Measurements from ENCODE around the gene KLC3.

The KLC3 gene

DNA sequence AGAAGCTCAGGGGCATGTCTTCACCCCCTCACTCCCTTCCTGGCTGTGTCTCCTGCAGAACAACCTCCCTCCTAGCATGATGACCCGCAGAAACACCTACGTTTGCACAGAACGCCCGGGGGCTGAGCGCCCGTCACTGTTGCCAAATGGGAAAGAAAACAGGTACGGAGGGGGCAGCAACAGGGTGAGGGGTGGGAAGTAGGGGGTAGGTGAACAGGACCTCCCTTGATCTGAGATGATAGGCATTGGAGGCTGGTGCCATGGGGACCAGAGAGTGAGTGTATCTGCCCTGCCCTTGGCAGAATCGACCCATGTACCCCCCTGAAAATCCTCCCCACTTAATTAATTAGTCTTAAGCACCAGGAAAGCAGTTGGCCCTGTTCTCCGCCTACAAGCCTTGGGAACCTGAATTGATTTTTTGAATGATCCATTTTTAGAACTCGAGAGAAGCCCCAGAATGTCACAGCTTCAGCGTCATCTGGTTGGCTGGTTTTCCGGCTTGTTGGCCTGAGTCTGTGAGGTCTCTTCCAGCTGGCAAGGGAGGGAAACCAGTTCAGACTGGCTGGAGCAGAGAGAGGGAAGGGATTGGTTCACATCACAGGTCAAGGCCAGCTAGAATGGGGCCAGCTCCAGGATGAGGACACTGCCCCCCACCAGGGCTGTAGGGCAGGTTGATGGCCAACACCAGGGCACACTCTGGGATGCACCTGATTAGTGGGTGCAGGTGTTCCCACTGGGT lies 46.1 kb upstream of the KLC3 start:
- H4K20me1 ChIP-seq (ENCODE audit: insufficient read depth, low read length): peaks cover 3% of the 10 kb centered on the region; the same call in 1 of the 2 replicates
- peaks cover 47% of the 10 kb centered on the region for H3K36me3 ChIP-seq (ENCODE audit: insufficient read depth, low read length)
- H3K27me3 ChIP-seq (ENCODE audit: insufficient read depth, low read length, poor library complexity): no peaks in the 10 kb centered on the region
- DNase-seq: no peak
- no peak for ATAC-seq (ENCODE audit: insufficient read depth, low read depth)
- H2AFZ ChIP-seq (ENCODE audit: low read depth, low read length): no peak overlapping the region
- no peaks in the 10 kb centered on the region for H3K79me2 ChIP-seq (ENCODE audit: insufficient read depth, low read length)
- H3K4me3 ChIP-seq (ENCODE audit: low read depth in 1 of 2, low read length in 2 of 2): no peak overlapping the region
- H3K9ac ChIP-seq (ENCODE audit: low read depth, low read length): no peak overlapping the region
- TF ChIP-seq, protein P1, sequence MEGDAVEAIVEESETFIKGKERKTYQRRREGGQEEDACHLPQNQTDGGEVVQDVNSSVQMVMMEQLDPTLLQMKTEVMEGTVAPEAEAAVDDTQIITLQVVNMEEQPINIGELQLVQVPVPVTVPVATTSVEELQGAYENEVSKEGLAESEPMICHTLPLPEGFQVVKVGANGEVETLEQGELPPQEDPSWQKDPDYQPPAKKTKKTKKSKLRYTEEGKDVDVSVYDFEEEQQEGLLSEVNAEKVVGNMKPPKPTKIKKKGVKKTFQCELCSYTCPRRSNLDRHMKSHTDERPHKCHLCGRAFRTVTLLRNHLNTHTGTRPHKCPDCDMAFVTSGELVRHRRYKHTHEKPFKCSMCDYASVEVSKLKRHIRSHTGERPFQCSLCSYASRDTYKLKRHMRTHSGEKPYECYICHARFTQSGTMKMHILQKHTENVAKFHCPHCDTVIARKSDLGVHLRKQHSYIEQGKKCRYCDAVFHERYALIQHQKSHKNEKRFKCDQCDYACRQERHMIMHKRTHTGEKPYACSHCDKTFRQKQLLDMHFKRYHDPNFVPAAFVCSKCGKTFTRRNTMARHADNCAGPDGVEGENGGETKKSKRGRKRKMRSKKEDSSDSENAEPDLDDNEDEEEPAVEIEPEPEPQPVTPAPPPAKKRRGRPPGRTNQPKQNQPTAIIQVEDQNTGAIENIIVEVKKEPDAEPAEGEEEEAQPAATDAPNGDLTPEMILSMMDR (IDR thresholded peaks at IDR 0.05; ENCODE audit: borderline replicate concordance, extremely low read depth, low read length, poor library complexity, severe bottlenecking): no peak
- TF ChIP-seq EZH2 (IDR thresholded peaks at IDR 0.05; ENCODE audit: borderline replicate concordance, low read depth, low read length, severe bottlenecking): no peak
- no peak overlapping the region for H3K4me2 ChIP-seq (ENCODE audit: insufficient read depth, low read length)
- H3K9me3 ChIP-seq (ENCODE audit: insufficient read depth, low read length, severe bottlenecking): peaks cover 2% of the 10 kb centered on the region
- H3K27ac ChIP-seq (ENCODE audit: low read length): no peak overlapping the region
- H3K4me1 ChIP-seq (ENCODE audit: insufficient read depth, low read length): no peaks in the 10 kb centered on the region

DNA sequence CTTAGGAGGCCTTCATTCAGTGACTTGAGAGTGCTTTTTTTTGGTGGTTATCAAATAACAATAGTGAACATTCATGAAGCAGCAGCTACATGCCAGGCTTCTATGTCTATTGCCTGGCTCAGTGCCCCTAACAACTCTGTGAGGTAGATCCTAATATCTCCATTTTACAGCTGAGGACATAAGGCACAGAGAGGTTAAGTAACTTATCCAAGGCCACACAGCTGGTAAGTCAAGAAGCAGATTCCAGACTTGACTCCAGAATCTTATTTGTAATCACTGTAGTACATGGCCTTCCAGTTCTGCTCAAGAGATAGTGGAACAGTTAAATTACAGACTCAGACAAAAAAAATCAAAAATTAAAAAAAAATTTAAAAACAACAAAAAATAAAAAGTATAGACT lies 44.7 kb upstream of the KLC3 start:
- Histone ChIP-seq H3K9me3 (ENCODE audit: insufficient read depth, low read length, severe bottlenecking) (peaks cover 2% of the 10 kb centered on the region), H2AFZ (ENCODE audit: low read depth, low read length) (no peak overlapping the region), H3K4me1 (ENCODE audit: insufficient read depth, low read length) (no peaks in the 10 kb centered on the region), H3K4me3 (ENCODE audit: low read depth in 1 of 2, low read length in 2 of 2) (no peak overlapping the region), H3K36me3 (ENCODE audit: insufficient read depth, low read length) (peaks cover 45% of the 10 kb centered on the region), H3K27ac (ENCODE audit: low read length) (no peak overlapping the region), H3K79me2 (ENCODE audit: insufficient read depth, low read length) (no peaks in the 10 kb centered on the region), H3K4me2 (ENCODE audit: insufficient read depth, low read length) (no peak overlapping the region), H4K20me1 (ENCODE audit: insufficient read depth, low read length) (peaks cover 3% of the 10 kb centered on the region; the same call in 1 of the 2 replicates), H3K27me3 (ENCODE audit: insufficient read depth, low read length, poor library complexity) (no peaks in the 10 kb centered on the region), H3K9ac (ENCODE audit: low read depth, low read length) (no peak overlapping the region)
- ATAC-seq (ENCODE audit: insufficient read depth, low read depth) (no peak), DNase-seq (no peak)
- TF ChIP-seq, protein P1 (IDR thresholded peaks at IDR 0.05; ENCODE audit: borderline replicate concordance, extremely low read depth, low read length, poor library complexity, severe bottlenecking): no peak
- no peak for TF ChIP-seq EZH2 (IDR thresholded peaks at IDR 0.05; ENCODE audit: borderline replicate concordance, low read depth, low read length, severe bottlenecking)

DNA sequence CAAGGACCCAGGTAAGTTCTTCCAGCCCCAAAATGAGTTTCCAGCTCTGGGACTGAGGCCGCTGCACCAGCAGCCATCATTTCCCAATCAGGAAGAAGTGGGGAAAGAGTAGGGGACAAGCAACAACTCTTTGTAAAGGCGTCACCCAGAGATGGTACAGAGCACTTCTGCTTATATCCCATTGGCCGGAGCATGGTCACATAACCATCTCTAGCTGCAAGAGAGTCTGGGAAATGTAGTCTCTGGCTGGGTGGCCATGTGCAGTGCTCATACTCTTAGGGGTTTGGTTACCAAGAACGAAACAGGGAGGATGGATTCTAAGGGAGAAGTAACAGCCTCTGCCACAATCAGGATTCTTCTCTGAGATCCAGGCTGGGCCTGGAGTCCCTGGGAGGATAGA lies 44.2 kb upstream of the KLC3 start:
- no peak overlapping the region for H3K27ac ChIP-seq (ENCODE audit: low read length)
- no peaks in the 10 kb centered on the region for H3K27me3 ChIP-seq (ENCODE audit: insufficient read depth, low read length, poor library complexity)
- H4K20me1 ChIP-seq (ENCODE audit: insufficient read depth, low read length): peaks cover 3% of the 10 kb centered on the region; the same call in 1 of the 2 replicates
- TF ChIP-seq, protein P1 (IDR thresholded peaks at IDR 0.05; ENCODE audit: borderline replicate concordance, extremely low read depth, low read length, poor library complexity, severe bottlenecking): no peak
- no peak for TF ChIP-seq EZH2 (IDR thresholded peaks at IDR 0.05; ENCODE audit: borderline replicate concordance, low read depth, low read length, severe bottlenecking)
- no peak overlapping the region for H3K4me2 ChIP-seq (ENCODE audit: insufficient read depth, low read length)
- H3K36me3 ChIP-seq (ENCODE audit: insufficient read depth, low read length): peaks cover 41% of the 10 kb centered on the region
- H2AFZ ChIP-seq (ENCODE audit: low read depth, low read length): no peak overlapping the region
- no peak for DNase-seq
- no peak overlapping the region for H3K4me3 ChIP-seq (ENCODE audit: low read depth in 1 of 2, low read length in 2 of 2)
- no peaks in the 10 kb centered on the region for H3K4me1 ChIP-seq (ENCODE audit: insufficient read depth, low read length)
- H3K79me2 ChIP-seq (ENCODE audit: insufficient read depth, low read length): no peaks in the 10 kb centered on the region
- H3K9me3 ChIP-seq (ENCODE audit: insufficient read depth, low read length, severe bottlenecking): peaks cover 2% of the 10 kb centered on the region
- no peak overlapping the region for H3K9ac ChIP-seq (ENCODE audit: low read depth, low read length)
- no peak for ATAC-seq (ENCODE audit: insufficient read depth, low read depth)
